Stomach (tissue), 9 donors: Measurements from ENCODE around the gene RPS18. TPM values are rescaled to one million over a fixed set of nuclear protein-coding genes. Genes with fewer than 3 reads are reported as not detected.
"Not testable (repeated sequence)": the region's sequence is repeated elsewhere in the genome, so short reads cannot be mapped to it uniquely, and the experiment has no call there.

Source experiments
- DNase-seq, 2 donors: peaks; one replicate each; pipeline versions ENCODE4 v3.0.0 to v3.0.0-alpha.2; 2013 to 2019
- H3K27ac ChIP-seq, 5 donors: fragments of 200-600 bp in 4 of 5; sonication (generic) in 4 of 5; one replicate each; pipeline ENCODE4 v1.5.1; 2013 to 2019; ENCODE audit warnings: mild to moderate bottlenecking in 1 of 5, moderate library complexity in 1 of 5
- H3K27me3 ChIP-seq, 3 donors: fragments of 200-600 bp; sonication (generic); one replicate each; pipeline ENCODE4 v1.5.1; 2017 to 2019; ENCODE audit warnings: mixed run types in 1 of 3
- H3K36me3 ChIP-seq, 4 donors: fragments of 200-600 bp; sonication (generic); 1 replicate in 3 of 4; 2 replicates in 1 of 4; pipeline ENCODE4 v1.5.1; 2016 to 2019
- H3K4me1 ChIP-seq, 4 donors: fragments of 200-600 bp; sonication (generic); one replicate each; pipeline ENCODE4 v1.5.1; 2016 to 2019
- H3K4me3 ChIP-seq, 4 donors: fragments of 200-600 bp; sonication (generic) in 3 of 4; one replicate each; pipeline ENCODE4 v1.5.1; 2016 to 2019; ENCODE audit warnings: mild to moderate bottlenecking in 1 of 4
- H3K9me3 ChIP-seq, 4 donors: fragments of 200-600 bp; sonication (generic); one replicate each; pipeline ENCODE4 v1.5.1; 2016 to 2019
- CTCF ChIP-seq, 7 experiments: fragments of 450-650 bp in 4 of 7; fragments of 200-600 bp in 3 of 7; sonication (generic) in 3 of 7; IDR thresholded peaks; one replicate each; pipeline ENCODE4 v1.5.1; 2016 to 2019; ENCODE audit warnings: antibody characterized with exemption in 7 of 7, control low read depth in 2 of 7, mild to moderate bottlenecking in 1 of 7
- EP300 ChIP-seq: sonication (generic); formaldehyde crosslinking; IDR thresholded peaks from one replicate; pipeline ENCODE4 v1.6.1; 2017; ENCODE audit warnings: antibody characterized with exemption
- POLR2A ChIP-seq, 4 donors: fragments of 450-650 bp; IDR thresholded peaks; one replicate each; pipeline ENCODE4 v1.6.1; 2016; ENCODE audit warnings: antibody characterized with exemption in 4 of 4, control low read depth in 2 of 4, mild to moderate bottlenecking in 1 of 4, moderate library complexity in 1 of 4
- POLR2AphosphoS5 ChIP-seq, 3 donors: sonication (generic); formaldehyde crosslinking; IDR thresholded peaks; one replicate each; pipeline ENCODE4 v1.6.1; 2016; ENCODE audit warnings: antibody characterized with exemption in 3 of 3
- WGBS, 5 donors: extraction: QIAGEN DNeasy Blood & Tissue Kit in 3 of 5; methylation state at CpG; one replicate each; pipeline versions ENCODE4 v1.1.5 to v1.1.7; 2013 to 2018; 5-methylcytosine and 5-hydroxymethylcytosine counted together
- intact Hi-C: fragments of 100-400 bp; cut with DNase I; formaldehyde crosslinking; loops from one replicate; pipeline ENCODE4 v1.15.1; 2023; ENCODE audit warnings: low total_unique reads
- polyA plus RNA-seq, 3 donors: library from polyadenylated mRNA; stranded (reverse); fragments of 200-250 nt; gene quantifications; one replicate each; pipeline ENCODE4 v1.2.3, GENCODE V29; 2013
- total RNA-seq, 5 donors: library from RNA; depleted of rRNA; stranded (reverse); fragments of >200 nt; gene quantifications; one replicate each; pipeline versions ENCODE4 v1.1.0 to v1.2.3, GENCODE V29; 2014 to 2016
- donor health status: healthy with polysubstance abuse.
- donor health status: Bipolar disorder and iron deficiency.
- donor health status: healthy.

The RPS18 gene
- total and polyA plus RNA-seq, 8 donors: 279 to 9,227 (median 2,699) TPM

GRCh38 chr6:33252759-33253158 lies 19.1 kb upstream of the RPS18 start:
- Histone ChIP-seq H3K9me3 (peaks cover 0 to 2% (median 0%) of the 10 kb centered on the region in 4 donors), H3K36me3 (peaks cover 8 to 41% (median 36%) of the 10 kb centered on the region in 4 donors), H3K27ac (no peak overlapping the region), H3K27me3 (no peaks in the 10 kb centered on the region), H3K4me3 (no peak overlapping the region), H3K4me1 (peaks cover 22 to 36% (median 27%) of the 10 kb centered on the region in 4 donors)
- TF ChIP-seq EP300: no peak
- TF ChIP-seq POLR2A (IDR thresholded peaks at IDR 0.05): no peak
- no peak for TF ChIP-seq CTCF (IDR thresholded peaks at IDR 0.05)
- no peak for TF ChIP-seq POLR2AphosphoS5 (IDR thresholded peaks at IDR 0.05)
- no peak for DNase-seq
- intact Hi-C loops: no loop called here

GRCh38 chr6:33254591-33254990 lies 17.3 kb upstream of the RPS18 start:
- intact Hi-C loops: no loop called here
- Histone ChIP-seq H3K36me3 (peaks cover 12 to 56% (median 50%) of the 10 kb centered on the region in 4 donors), H3K4me1 (peaks cover 11 to 21% (median 13%) of the 10 kb centered on the region in 4 donors), H3K27me3 (no peaks in the 10 kb centered on the region), H3K4me3 (no peak overlapping the region), H3K27ac (no peak overlapping the region), H3K9me3 (peaks cover 0 to 9% (median 3%) of the 10 kb centered on the region in 4 donors)
- TF ChIP-seq POLR2A (IDR thresholded peaks at IDR 0.05): no peak
- TF ChIP-seq POLR2AphosphoS5 (IDR thresholded peaks at IDR 0.05): no peak
- no peak for TF ChIP-seq EP300
- no peak for TF ChIP-seq CTCF (IDR thresholded peaks at IDR 0.05)
- WGBS, 5 donors: 92 to 99% (median 95%) methylated on average over 4 of the region's 4 CpGs
- no peak for DNase-seq

GRCh38 chr6:33259032-33259431 lies 12.8 kb upstream of the RPS18 start:
- Histone ChIP-seq H3K27me3 (no peaks in the 10 kb centered on the region), H3K27ac (no peak overlapping the region), H3K4me3 (no peak overlapping the region), H3K4me1 (no peaks in the 10 kb centered on the region), H3K9me3 (peaks cover 0 to 9% (median 3%) of the 10 kb centered on the region in 4 donors), H3K36me3 (peaks cover 18 to 83% (median 77%) of the 10 kb centered on the region in 4 donors)
- TF ChIP-seq EP300: no peak
- no peak for TF ChIP-seq POLR2A (IDR thresholded peaks at IDR 0.05)
- TF ChIP-seq CTCF (IDR thresholded peaks at IDR 0.05): no peak
- no peak for TF ChIP-seq POLR2AphosphoS5 (IDR thresholded peaks at IDR 0.05)
- DNase-seq: no peak
- WGBS, 5 donors: 26 to 61% (median 38%) methylated on average over 5 of the region's 5 CpGs
- intact Hi-C loops: no loop called here

GRCh38 chr6:33262490-33262889 lies 9.4 kb upstream of the RPS18 start:
- DNase-seq, H3K9me3 ChIP-seq, intact Hi-C loops, H3K4me1 ChIP-seq, H3K27me3 ChIP-seq, H3K4me3 ChIP-seq, H3K27ac ChIP-seq: not testable (repeated sequence)
- 92 to 99% (median 95%) methylated on average over 3 of the region's 3 CpGs for WGBS, 5 donors
- H3K36me3 ChIP-seq: peaks cover 38 to 96% (median 94%) of the 10 kb centered on the region in 4 donors

GRCh38 chr6:33264015-33264414 lies 7.9 kb upstream of the RPS18 start:
- no peak for DNase-seq
- Histone ChIP-seq H3K36me3 (peaks cover 46 to 98% (median 97%) of the 10 kb centered on the region in 4 donors), H3K27me3 (no peaks in the 10 kb centered on the region), H3K9me3 (peaks cover 0 to under 1% (median 0%) of the 10 kb centered on the region in 4 donors), H3K27ac (no peak overlapping the region), H3K4me3 (no peak overlapping the region), H3K4me1 (peaks cover 0 to 2% (median 0%) of the 10 kb centered on the region in 4 donors)
- 84 to 97% (median 93%) methylated on average over 7 of the region's 7 CpGs for WGBS, 5 donors
- intact Hi-C loops: no loop called here
- TF ChIP-seq POLR2A (IDR thresholded peaks at IDR 0.05): no peak
- TF ChIP-seq EP300: no peak
- no peak for TF ChIP-seq POLR2AphosphoS5 (IDR thresholded peaks at IDR 0.05)
- no peak for TF ChIP-seq CTCF (IDR thresholded peaks at IDR 0.05)
